Activated T-helper 1 cell treated with anti-CD3 and anti-CD28 coated beads, Interleukin-2, amount 50 U/mL, for 16 hours (primary cell): ENCODE measurements around the gene SLC25A27.

Source experiments
- DNase-seq, 2 donors: peaks; one replicate each; pipeline ENCODE4 v3.0.0-alpha.2; 2020; ENCODE audit warnings: low read depth in 1 of 2, low spot score in 1 of 2

Gene SLC25A27

GRCh38 chr6:46651006-46651405 is 1.8 kb upstream of the SLC25A27 start:
- DNase-seq, result no peak

GRCh38 chr6:46651816-46652215 is 959 bp upstream of the SLC25A27 start:
- DNase-seq, result no peak

- no peak for DNase-seq
Measured at GRCh38 chr6:46652232-46652602, 558 bp upstream of the SLC25A27 start.

GRCh38 chr6:46653439-46654195 is 842 bp downstream of the SLC25A27 start:
- DNase-seq, result no peak

GRCh38 chr6:46655803-46656202 is 3.0 kb downstream of the SLC25A27 start:
- DNase-seq, result no peak

GRCh38 chr6:46657642-46658041 is 4.9 kb downstream of the SLC25A27 start:
- no peak for DNase-seq

- no peak for DNase-seq
Measured at GRCh38 chr6:46661483-46661882, 8.7 kb downstream of the SLC25A27 start.

GRCh38 chr6:46667377-46667776 is 14.6 kb downstream of the SLC25A27 start:
- no peak for DNase-seq

- no peak for DNase-seq
Measured at GRCh38 chr6:46674410-46674809, 21.6 kb downstream of the SLC25A27 start.

- no peak for DNase-seq
Measured at GRCh38 chr6:46676604-46677313, 24.0 kb downstream of the SLC25A27 start.

- no peak for DNase-seq
Measured at GRCh38 chr6:46677314-46677654, 24.5 kb downstream of the SLC25A27 start.

GRCh38 chr6:46684771-46685170 is 32.0 kb downstream of the SLC25A27 start:
- no peak for DNase-seq

GRCh38 chr6:46687619-46688097 is 34.9 kb downstream of the SLC25A27 start, which contains the start of gene TDRD6:
TDRD6 (plus strand) TSS chr6:46687885; CDS start chr6:46688129, 244 bp downstream.
- no peak for DNase-seq

- no peak for DNase-seq
Measured at GRCh38 chr6:46688117-46688965, 35.6 kb downstream of the SLC25A27 start.

GRCh38 chr6:46688966-46689335 is 36.2 kb downstream of the SLC25A27 start:
- DNase-seq, result no peak

GRCh38 chr6:46689657-46690056 is 36.9 kb downstream of the SLC25A27 start:
- no peak for DNase-seq

GRCh38 chr6:46690141-46690755 is 37.5 kb downstream of the SLC25A27 start:
- no peak for DNase-seq

GRCh38 chr6:46690911-46691451 is 38.2 kb downstream of the SLC25A27 start:
- no peak for DNase-seq

- no peak for DNase-seq
Measured at GRCh38 chr6:46699970-46700369, 47.2 kb downstream of the SLC25A27 start.

- no peak for DNase-seq
Measured at GRCh38 chr6:46704562-46704961, 51.8 kb downstream of the SLC25A27 start.

- no peak for DNase-seq
Measured at GRCh38 chr6:46706464-46706863, 53.7 kb downstream of the SLC25A27 start.
